HepG2 (cell line): ENCODE results near the gene FAM117A. TPM values are rescaled to one million over a fixed set of nuclear protein-coding genes. Genes with fewer than 3 reads are reported as not detected.

ENCODE experiments used
- ARNT2 ChIP-seq: sonication (generic); formaldehyde crosslinking; IDR thresholded peaks from 2 replicates; pipeline ENCODE4 v1.8.0; 2022; ENCODE audit warnings: mild to moderate bottlenecking, low read depth, missing genetic modification reagents, moderate library complexity
- CBX5 ChIP-seq: sonication (generic); formaldehyde crosslinking; IDR thresholded peaks from 2 replicates; pipeline ENCODE4 v1.4.0; 2020; ENCODE audit warnings: missing genetic modification reagents, borderline replicate concordance
- CENPX ChIP-seq: sonication (generic); formaldehyde crosslinking; IDR thresholded peaks from 2 replicates; pipeline ENCODE4 v1.9.0; 2021; ENCODE audit warnings: mild to moderate bottlenecking, missing genetic modification reagents, moderate library complexity
- CHD4 ChIP-seq: fragments of 200-600 bp; sonication (generic); IDR thresholded peaks from 2 replicates; pipeline ENCODE4 v1.7.0; 2017; ENCODE audit warnings: mild to moderate bottlenecking, low read length, borderline replicate concordance
- HDAC2 ChIP-seq: sonication (generic); formaldehyde crosslinking; IDR thresholded peaks from 2 replicates; pipeline ENCODE4 v1.4.0; 2020; ENCODE audit warnings: missing genetic modification reagents
- HHEX ChIP-seq: IDR thresholded peaks from 2 replicates; pipeline ENCODE4 v1.6.1; 2016; ENCODE audit warnings: control low read depth
- HMG20A ChIP-seq: IDR thresholded peaks from 2 replicates; pipeline ENCODE4 v1.6.1; 2016; ENCODE audit warnings: borderline replicate concordance
- NBN ChIP-seq: fragments of 450-650 bp; conservative IDR thresholded peaks from 2 replicates; pipeline ENCODE4 v1.6.1; 2017
- NFKBIZ ChIP-seq: IDR thresholded peaks from 2 replicates; pipeline ENCODE4 v1.6.1; 2018; ENCODE audit warnings: missing genetic modification reagents, missing compliant biosample characterization
- RNF2 ChIP-seq: fragments of 450-650 bp; conservative IDR thresholded peaks from 2 replicates; pipeline ENCODE4 v1.6.1; 2016; ENCODE audit warnings: low read depth
- SAFB2 ChIP-seq: sonication (generic); formaldehyde crosslinking; IDR thresholded peaks from 2 replicates; pipeline ENCODE4 v1.5.1; 2020; ENCODE audit warnings: missing genetic modification reagents, low read depth, mild to moderate bottlenecking, borderline replicate concordance
- SYNCRIP ChIP-seq: fragments of 200-400 bp; formaldehyde crosslinking; IDR thresholded peaks from 2 replicates; pipeline ENCODE4 v1.6.1; 2018; ENCODE audit warnings: mild to moderate bottlenecking, low read depth, low read length; ENCODE audit not compliant: insufficient read depth
- ZBTB40 ChIP-seq, 2 experiments: fragments of 450-650 bp in 1 of 2; sonication (generic) in 1 of 2; formaldehyde crosslinking in 1 of 2; IDR thresholded peaks; 2 replicates each; pipeline versions ENCODE4 v1.6.1 to v1.8.0; 2016 to 2022; ENCODE audit warnings: antibody characterized with exemption in 1 of 2, mild to moderate bottlenecking in 1 of 2, missing genetic modification reagents in 1 of 2
- ZC3H13 ChIP-seq: sonication (generic); formaldehyde crosslinking; IDR thresholded peaks from 2 replicates; pipeline ENCODE4 v1.8.1; 2023; ENCODE audit warnings: mild to moderate bottlenecking, missing genetic modification reagents, moderate library complexity
- ZNF260 ChIP-seq: sonication (generic); formaldehyde crosslinking; IDR thresholded peaks from 2 replicates; pipeline ENCODE4 v1.4.0; 2020; ENCODE audit warnings: missing genetic modification reagents, low read depth, mild to moderate bottlenecking, borderline replicate concordance
- ZNF33A ChIP-seq: sonication (generic); formaldehyde crosslinking; IDR thresholded peaks from 2 replicates; pipeline ENCODE4 v1.5.1; 2020; ENCODE audit warnings: missing genetic modification reagents, mild to moderate bottlenecking, moderate library complexity, borderline replicate concordance
- ZNF383 ChIP-seq: sonication (generic); formaldehyde crosslinking; IDR thresholded peaks from 2 replicates; pipeline ENCODE4 v1.4.0; 2020; ENCODE audit warnings: missing genetic modification reagents, mild to moderate bottlenecking, borderline replicate concordance
- ZNF460 ChIP-seq: sonication (generic); formaldehyde crosslinking; IDR thresholded peaks from 2 replicates; pipeline ENCODE4 v1.5.1; 2020; ENCODE audit warnings: missing genetic modification reagents, mild to moderate bottlenecking, borderline replicate concordance
- ZNF569 ChIP-seq: sonication (generic); formaldehyde crosslinking; IDR thresholded peaks from 2 replicates; pipeline ENCODE4 v1.5.0; 2020; ENCODE audit warnings: mild to moderate bottlenecking, missing genetic modification reagents, moderate library complexity, borderline replicate concordance
- ZNF607 ChIP-seq: sonication (generic); formaldehyde crosslinking; IDR thresholded peaks from 2 replicates; pipeline ENCODE4 v1.5.1; 2020; ENCODE audit warnings: missing genetic modification reagents, mild to moderate bottlenecking, borderline replicate concordance
- ZNF615 ChIP-seq: sonication (generic); formaldehyde crosslinking; IDR thresholded peaks from 2 replicates; pipeline ENCODE4 v1.5.0; 2020; ENCODE audit warnings: mild to moderate bottlenecking, missing genetic modification reagents, borderline replicate concordance
- ZNF749 ChIP-seq: sonication (generic); formaldehyde crosslinking; IDR thresholded peaks from 2 replicates; pipeline ENCODE4 v1.8.0; 2022; ENCODE audit warnings: mild to moderate bottlenecking, missing genetic modification reagents, moderate library complexity, borderline replicate concordance
- polyA plus RNA-seq, 8 experiments: library from polyadenylated mRNA; depleted of rRNA in 3 of 8; stranded (reverse) in 7 of 8; unstranded in 1 of 8; fragments of >200 nt; fragmentation: Illumina TruSeq in 4 of 8; extraction: Trizol in 4 of 8; gene quantifications; 2 replicates each; pipeline versions ENCODE4 v1.2.1 to v1.2.3, GENCODE V29; 2011 to 2016; ENCODE audit warnings: low read depth in 4 of 8, missing spikeins in 1 of 8, mixed read lengths in 1 of 8; ENCODE audit not compliant: insufficient read depth in 1 of 8
- total RNA-seq, 5 experiments: library from RNA; depleted of rRNA; stranded (reverse); fragments of >200 nt; fragmentation: Illumina TruSeq; extraction: Trizol; gene quantifications; 2 replicates each; pipeline ENCODE4 v1.2.3, GENCODE V29; 2016; ENCODE audit warnings: low read depth in 1 of 5

FAM117A gene
- total and polyA plus RNA-seq, 2 of the 13 experiments (the other 11 are each of a cell fraction or from before 2014, with no cell fraction given), result 12.1 to 19.8 TPM

- TF ChIP-seq ZBTB40 (IDR thresholded peaks at IDR 0.05) (no peak), ZBTB40 (CRISPR knock-in tag; IDR thresholded peaks at IDR 0.05) (no peak), CENPX (CRISPR knock-in tag) (no peak), RNF2 (no peak), SYNCRIP (no peak), ZNF260 (CRISPR knock-in tag) (no peak), ZNF33A (no peak), HDAC2 (CRISPR knock-in tag) (peak; percentile 60; the same call in 1 of the 2 replicates), CBX5 (CRISPR knock-in tag) (no peak), ZNF615 (CRISPR knock-in tag) (no peak), NBN (no peak), SAFB2 (CRISPR knock-in tag) (no peak), ARNT2 (CRISPR knock-in tag) (no peak; the same call in 1 of the 2 replicates), ZNF749 (no peak), ZNF383 (CRISPR knock-in tag) (no peak), HMG20A (CRISPR knock-in tag) (no peak), ZNF460 (CRISPR knock-in tag) (no peak), HHEX (CRISPR knock-in tag) (no peak), ZC3H13 (CRISPR knock-in tag) (0 out of 2 replicates have a peak, but pooled peaks have one; percentile 8), CHD4 (0 out of 2 replicates have a peak, but pooled peaks have one; percentile 19), NFKBIZ (CRISPR knock-in tag) (no peak), ZNF569 (CRISPR knock-in tag) (no peak), ZNF607 (CRISPR knock-in tag) (no peak)
Observed at GRCh38 chr17:49677134-49677932, 86.6 kb downstream of the FAM117A start (continued).
